OCI-LY3 (cell line): ENCODE data around the gene NKAIN2.

Experiments used
- EZH2phosphoT487 ChIP-seq: fragments of 200-600 bp; shearing (Covaris generic); IDR thresholded peaks from 2 replicates; pipeline ENCODE4 v1.6.1; 2018; ENCODE audit warnings: antibody characterized with exemption, mixed run types, low read depth
- TF ChIP-seq, protein P1 (sequence below): fragments of 200-600, 300-600 bp; sonication (generic); IDR thresholded peaks from 2 replicates; pipeline ENCODE4 v1.5.1; 2014; ENCODE audit warnings: antibody characterized with exemption, low read length, low read depth

DNA sequence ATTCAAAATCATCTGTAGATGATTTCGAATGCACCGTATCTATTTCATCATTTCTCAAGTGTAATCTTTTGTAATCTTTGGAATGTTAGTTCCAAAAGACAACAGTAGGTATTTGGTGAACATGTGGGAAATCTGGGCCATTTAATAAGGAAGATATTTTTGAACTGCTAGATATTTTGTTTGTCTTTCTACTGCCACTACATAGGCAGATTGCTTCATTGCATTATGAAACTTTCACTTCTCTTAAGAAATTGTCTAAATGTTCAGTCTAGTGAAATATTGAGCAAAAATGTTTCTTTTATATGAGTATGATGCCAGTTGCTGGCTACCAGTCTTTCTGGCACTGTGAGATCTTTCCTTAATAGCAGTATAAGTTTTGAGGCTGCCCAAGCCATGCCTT lies 630.8 kb downstream of the NKAIN2 start:
- TF ChIP-seq, protein P1, sequence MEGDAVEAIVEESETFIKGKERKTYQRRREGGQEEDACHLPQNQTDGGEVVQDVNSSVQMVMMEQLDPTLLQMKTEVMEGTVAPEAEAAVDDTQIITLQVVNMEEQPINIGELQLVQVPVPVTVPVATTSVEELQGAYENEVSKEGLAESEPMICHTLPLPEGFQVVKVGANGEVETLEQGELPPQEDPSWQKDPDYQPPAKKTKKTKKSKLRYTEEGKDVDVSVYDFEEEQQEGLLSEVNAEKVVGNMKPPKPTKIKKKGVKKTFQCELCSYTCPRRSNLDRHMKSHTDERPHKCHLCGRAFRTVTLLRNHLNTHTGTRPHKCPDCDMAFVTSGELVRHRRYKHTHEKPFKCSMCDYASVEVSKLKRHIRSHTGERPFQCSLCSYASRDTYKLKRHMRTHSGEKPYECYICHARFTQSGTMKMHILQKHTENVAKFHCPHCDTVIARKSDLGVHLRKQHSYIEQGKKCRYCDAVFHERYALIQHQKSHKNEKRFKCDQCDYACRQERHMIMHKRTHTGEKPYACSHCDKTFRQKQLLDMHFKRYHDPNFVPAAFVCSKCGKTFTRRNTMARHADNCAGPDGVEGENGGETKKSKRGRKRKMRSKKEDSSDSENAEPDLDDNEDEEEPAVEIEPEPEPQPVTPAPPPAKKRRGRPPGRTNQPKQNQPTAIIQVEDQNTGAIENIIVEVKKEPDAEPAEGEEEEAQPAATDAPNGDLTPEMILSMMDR = no peak
- TF ChIP-seq EZH2phosphoT487 = no peak
